HepG2 (cell line): ENCODE data around the gene IRF2BPL. TPM values are rescaled to one million over a fixed set of nuclear protein-coding genes. Genes with fewer than 3 reads are reported as not detected.

Source experiments
- ATAC-seq: fragments of 200-7000 bp; cut with Tn5 transposase; 3 replicates; pipeline ENCODE4 v1.9.1; 2020; ENCODE audit warnings: mild to moderate bottlenecking, moderate library complexity
- BruUV-seq: library from RNA; stranded (reverse); fragments of 400-500 nt; replicated peaks from 2 replicates; lab custom pipeline; 2021; lab: Mats Ljungman, UMichigan
- CTCF ChIA-PET: fragments of 300-600 bp; formaldehyde crosslinking; extraction: SDS; loops from one replicate; lab custom pipeline; 2021; ENCODE audit warnings: low total read pairs, inconsistent platforms, low intra/inter-chr PET ratio; lab: Yijun Ruan, JAX
- POLR2A ChIA-PET: fragments of 350-600 bp; sonication (Branson Sonifier 250); formaldehyde crosslinking; loops from one replicate; lab custom pipeline; 2020; ENCODE audit warnings: antibody characterized with exemption, inconsistent platforms; lab: Yijun Ruan, JAX
- DNase-seq: peaks from one replicate; pipeline ENCODE4 v3.0.0-alpha.2; 2015; ENCODE audit warnings: low spot score
- FAIRE-seq: peaks from 3 replicates; lab custom pipeline; 2011; peaks lifted over from hg19 to GRCh38; lab: Jason Lieb, UNC
- H2AFZ ChIP-seq: one replicate; pipeline ENCODE4 v1.6.1; 2011; ENCODE audit warnings: low read length, inconsistent platforms
- H3K27ac ChIP-seq: fragments of 300-600 bp; 3 replicates; pipeline ENCODE4 v1.8.0; 2011; ENCODE audit warnings: mixed run types, mild to moderate bottlenecking, mixed read lengths, low read length, inconsistent platforms; ENCODE audit not compliant: insufficient read depth; ENCODE audit errors: extremely low read length
- H3K27me3 ChIP-seq, 2 experiments: fragments of 200-600 bp in 1 of 2; 2 replicates in 1 of 2; 3 replicates in 1 of 2; pipeline versions ENCODE4 v1.6.0 to v1.8.0; 2011; ENCODE audit warnings: low read length in 2 of 2, mild to moderate bottlenecking in 2 of 2, moderate library complexity in 2 of 2, inconsistent platforms in 1 of 2; ENCODE audit not compliant: insufficient read depth in 2 of 2, control insufficient read depth in 1 of 2
- H3K36me3 ChIP-seq, 2 experiments: fragments of 200-600 bp in 1 of 2; replicated peaks in 1 of 2; 2 replicates in 1 of 2; 3 replicates in 1 of 2; pipeline versions ENCODE4 v1.5.1 to v1.8.0; 2011; ENCODE audit warnings: low read length in 2 of 2, inconsistent platforms in 1 of 2; ENCODE audit not compliant: insufficient read depth in 2 of 2, control insufficient read depth in 1 of 2
- H3K4me1 ChIP-seq: 2 replicates; pipeline ENCODE4 v1.5.1; 2012; ENCODE audit warnings: low read length, inconsistent platforms; ENCODE audit not compliant: insufficient read depth
- H3K4me2 ChIP-seq: 2 replicates; pipeline ENCODE4 v1.6.0; 2011; ENCODE audit warnings: low read depth, low read length, inconsistent platforms
- H3K4me3 ChIP-seq, 3 experiments: fragments of 200-600 bp in 1 of 3; sonication (generic), shearing (Covaris generic) in 1 of 3; replicated peaks in 1 of 3; 2 replicates each; pipeline ENCODE4 v1.5.1; 2011 to 2016; ENCODE audit warnings: low read length in 3 of 3, inconsistent platforms in 2 of 3, low read depth in 2 of 3, mild to moderate bottlenecking in 2 of 3, control low read depth in 1 of 3, mixed read lengths in 1 of 3; ENCODE audit not compliant: insufficient read depth in 1 of 3
- H3K79me2 ChIP-seq: one replicate; pipeline ENCODE4 v1.6.1; 2011; ENCODE audit warnings: low read length, inconsistent platforms; ENCODE audit not compliant: insufficient read depth
- H3K9ac ChIP-seq: 2 replicates; pipeline ENCODE4 v1.6.0; 2011; ENCODE audit warnings: mild to moderate bottlenecking, low read depth, low read length, inconsistent platforms; ENCODE audit not compliant: insufficient read depth
- H3K9me3 ChIP-seq: 2 replicates; pipeline ENCODE4 v1.5.1; 2012; ENCODE audit warnings: mild to moderate bottlenecking, low read length
- H4K20me1 ChIP-seq: 2 replicates; pipeline ENCODE4 v1.6.0; 2011; ENCODE audit warnings: inconsistent platforms, mild to moderate bottlenecking, low read length, moderate library complexity; ENCODE audit not compliant: insufficient read depth
- ATF4 ChIP-seq, 2 experiments: fragments of 450-650 bp in 1 of 2; sonication (generic) in 1 of 2; formaldehyde crosslinking; IDR thresholded peaks; 2 replicates each; pipeline versions ENCODE4 v1.5.0 to v1.8.0; 2020 to 2022; ENCODE audit warnings: mild to moderate bottlenecking in 1 of 2, missing genetic modification reagents in 1 of 2
- ERF ChIP-seq: IDR thresholded peaks from 2 replicates; pipeline ENCODE4 v1.6.1; 2018; ENCODE audit warnings: missing biosample characterization, missing genetic modification reagents
- HIVEP1 ChIP-seq: sonication (generic); formaldehyde crosslinking; IDR thresholded peaks from 2 replicates; pipeline ENCODE4 v1.4.0; 2020; ENCODE audit warnings: mild to moderate bottlenecking, missing genetic modification reagents
- KDM2A ChIP-seq: sonication (generic); formaldehyde crosslinking; IDR thresholded peaks from 2 replicates; pipeline ENCODE4 v1.4.0; 2020; ENCODE audit warnings: low read depth, missing genetic modification reagents, borderline replicate concordance
- MXD4 ChIP-seq: IDR thresholded peaks from 2 replicates; pipeline ENCODE4 v1.6.1; 2016; ENCODE audit warnings: mild to moderate bottlenecking, missing biosample characterization, missing genetic modification reagents
- MYC ChIP-seq: sonication (generic); formaldehyde crosslinking; IDR thresholded peaks from 2 replicates; pipeline ENCODE4 v1.9.0; 2021; ENCODE audit warnings: missing genetic modification reagents, borderline replicate concordance
- STAG1 ChIP-seq: sonication (generic); formaldehyde crosslinking; IDR thresholded peaks from 2 replicates; pipeline ENCODE4 v1.4.0; 2020; ENCODE audit warnings: missing genetic modification reagents
- ZIK1 ChIP-seq: sonication (generic); formaldehyde crosslinking; IDR thresholded peaks from 2 replicates; pipeline ENCODE4 v1.5.0; 2020; ENCODE audit warnings: mild to moderate bottlenecking, low read depth, missing genetic modification reagents, borderline replicate concordance
- ZNF263 ChIP-seq: sonication (generic); formaldehyde crosslinking; IDR thresholded peaks from 2 replicates; pipeline ENCODE4 v1.4.0; 2020; ENCODE audit warnings: missing genetic modification reagents
- WGBS: methylation state at CpG from one replicate; pipeline ENCODE4 v1.1.6; 2017; ENCODE audit warnings: low lambda C conversion rate; 5-methylcytosine and 5-hydroxymethylcytosine counted together
- in situ Hi-C: cut with HindIII; loops from 2 replicates; pipeline ENCODE4 v1.10.0; 2017; ENCODE audit warnings: low pct_unique_long_range_greater_than_20kb; ENCODE audit not compliant: extremely low pct_ligation_motif_present
- intact Hi-C: fragments of 100-400 bp; cut with micrococcal nuclease; formaldehyde crosslinking; loops from one replicate; pipeline ENCODE4 v1.10.0; 2022; ENCODE audit not compliant: unreplicated experiment
- polyA plus RNA-seq, 8 experiments: library from polyadenylated mRNA; depleted of rRNA in 3 of 8; stranded (reverse) in 7 of 8; unstranded in 1 of 8; fragments of >200 nt; fragmentation: Illumina TruSeq in 4 of 8; extraction: Trizol in 4 of 8; gene quantifications; 2 replicates each; pipeline versions ENCODE4 v1.2.1 to v1.2.3, GENCODE V29; 2011 to 2016; ENCODE audit warnings: low read depth in 4 of 8, missing spikeins in 1 of 8, mixed read lengths in 1 of 8; ENCODE audit not compliant: insufficient read depth in 1 of 8
- total RNA-seq, 5 experiments: library from RNA; depleted of rRNA; stranded (reverse); fragments of >200 nt; fragmentation: Illumina TruSeq; extraction: Trizol; gene quantifications; 2 replicates each; pipeline ENCODE4 v1.2.3, GENCODE V29; 2016; ENCODE audit warnings: low read depth in 1 of 5
- TF ChIP-seq, protein P1 (sequence below): sonication (generic); formaldehyde crosslinking; IDR thresholded peaks from 2 replicates; pipeline ENCODE4 v1.5.1; 2020; ENCODE audit warnings: mild to moderate bottlenecking, missing genetic modification reagents, moderate library complexity
- TF ChIP-seq, protein P2 (sequence below): sonication (generic); formaldehyde crosslinking; IDR thresholded peaks from 2 replicates; pipeline ENCODE4 v1.4.0; 2020; ENCODE audit warnings: mild to moderate bottlenecking, missing genetic modification reagents
- TF ChIP-seq, protein P3 (sequence below): sonication (generic); formaldehyde crosslinking; IDR thresholded peaks from 2 replicates; pipeline ENCODE4 v1.4.0; 2020; ENCODE audit warnings: missing genetic modification reagents, low read depth, mild to moderate bottlenecking, borderline replicate concordance

Gene IRF2BPL
- total and polyA plus RNA-seq, 2 of the 13 experiments (the other 11 are each of a cell fraction or from before 2014, with no cell fraction given): 6.6 to 8.4 TPM

DNA sequence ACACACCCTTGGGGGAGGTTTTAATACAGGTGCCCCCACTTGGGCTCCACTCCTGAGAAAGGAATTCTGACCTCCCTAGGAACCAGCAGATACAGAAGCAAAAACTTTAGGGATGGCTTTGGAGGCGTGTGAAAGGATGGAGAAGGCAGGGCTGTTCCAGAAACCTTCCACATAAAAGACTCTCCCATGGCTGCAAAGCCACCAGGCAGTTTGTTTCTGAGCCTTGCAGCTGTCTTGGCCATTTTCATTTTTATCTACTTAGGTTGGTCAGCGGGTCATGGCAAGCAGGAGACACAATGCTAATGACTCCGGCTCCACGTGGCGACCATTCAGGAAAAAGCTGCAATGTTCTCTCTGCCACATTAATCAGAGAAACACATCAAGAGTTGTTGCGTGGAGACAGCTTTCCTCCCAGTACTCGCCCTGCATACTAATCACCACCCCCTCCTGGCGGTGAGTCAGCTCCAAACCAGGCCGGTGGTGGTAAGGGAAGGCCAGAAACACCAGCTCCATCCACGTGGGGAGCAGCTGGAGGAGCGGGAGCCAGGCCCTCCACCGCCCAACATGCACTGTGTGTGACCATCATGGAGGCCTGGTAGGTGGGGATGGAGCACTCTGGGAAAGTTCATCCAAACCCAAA, 30.9 kb upstream of the IRF2BPL start:
- no peak overlapping the region for H3K9ac ChIP-seq
- DNase-seq (peak; percentile 51), ATAC-seq (peak; percentile 99), FAIRE-seq (peak; percentile 60)
- no TSS peak for BruUV-seq
- in situ Hi-C loops: no loop called here
- ChIA-PET CTCF (interaction anchor here (1.2 to 1.8 kb wide), 2 partner anchors 112 to 146 kb away, joined by 4 to 12 read pairs; no protein-coding TSS in a partner anchor), POLR2A (interaction anchor here (0.6 kb wide), 1 partner anchor 98 kb away, joined by 3 read pairs; no protein-coding TSS in a partner anchor)
- H3K4me1 ChIP-seq: peaks cover 15% of the 10 kb centered on the region; the same call in 1 of the 2 replicates
- no peak overlapping the region for H3K4me3 ChIP-seq
- 0% methylated on average over 3 of the region's 12 CpGs for WGBS
- no peaks in the 10 kb centered on the region for H3K36me3 ChIP-seq
- H3K27ac ChIP-seq: no peak overlapping the region
- peaks cover 2 to 25% of the 10 kb centered on the region in 2 experiments; a peak in 2 of 5 replicates for H3K27me3 ChIP-seq
- no peaks in the 10 kb centered on the region for H4K20me1 ChIP-seq
- H3K9me3 ChIP-seq: no peaks in the 10 kb centered on the region; the same call in 1 of the 2 replicates
- intact Hi-C loops: no loop called here
- H3K4me2 ChIP-seq: peak overlapping the region; percentile 26; the same call in 1 of the 2 replicates
- no peak overlapping the region for H2AFZ ChIP-seq
- no peaks in the 10 kb centered on the region for H3K79me2 ChIP-seq
- TF ChIP-seq ZNF263 (CRISPR knock-in tag) (peak; percentile 68), KDM2A (0 out of 2 replicates have a peak, but pooled peaks have one; percentile 32), MXD4 (CRISPR knock-in tag) (0 out of 2 replicates have a peak, but pooled peaks have one; percentile 46), STAG1 (CRISPR knock-in tag) (peak; percentile 72), MYC (CRISPR knock-in tag) (peak; percentile 65; the same call in 1 of the 2 replicates), HIVEP1 (CRISPR knock-in tag) (no peak), ATF4 (CRISPR knock-in tag; IDR thresholded peaks at IDR 0.05) (no peak), ZIK1 (CRISPR knock-in tag) (no peak), ERF (CRISPR knock-in tag) (peak; percentile 20; the same call in 1 of the 2 replicates)
- TF ChIP-seq, protein P1, sequence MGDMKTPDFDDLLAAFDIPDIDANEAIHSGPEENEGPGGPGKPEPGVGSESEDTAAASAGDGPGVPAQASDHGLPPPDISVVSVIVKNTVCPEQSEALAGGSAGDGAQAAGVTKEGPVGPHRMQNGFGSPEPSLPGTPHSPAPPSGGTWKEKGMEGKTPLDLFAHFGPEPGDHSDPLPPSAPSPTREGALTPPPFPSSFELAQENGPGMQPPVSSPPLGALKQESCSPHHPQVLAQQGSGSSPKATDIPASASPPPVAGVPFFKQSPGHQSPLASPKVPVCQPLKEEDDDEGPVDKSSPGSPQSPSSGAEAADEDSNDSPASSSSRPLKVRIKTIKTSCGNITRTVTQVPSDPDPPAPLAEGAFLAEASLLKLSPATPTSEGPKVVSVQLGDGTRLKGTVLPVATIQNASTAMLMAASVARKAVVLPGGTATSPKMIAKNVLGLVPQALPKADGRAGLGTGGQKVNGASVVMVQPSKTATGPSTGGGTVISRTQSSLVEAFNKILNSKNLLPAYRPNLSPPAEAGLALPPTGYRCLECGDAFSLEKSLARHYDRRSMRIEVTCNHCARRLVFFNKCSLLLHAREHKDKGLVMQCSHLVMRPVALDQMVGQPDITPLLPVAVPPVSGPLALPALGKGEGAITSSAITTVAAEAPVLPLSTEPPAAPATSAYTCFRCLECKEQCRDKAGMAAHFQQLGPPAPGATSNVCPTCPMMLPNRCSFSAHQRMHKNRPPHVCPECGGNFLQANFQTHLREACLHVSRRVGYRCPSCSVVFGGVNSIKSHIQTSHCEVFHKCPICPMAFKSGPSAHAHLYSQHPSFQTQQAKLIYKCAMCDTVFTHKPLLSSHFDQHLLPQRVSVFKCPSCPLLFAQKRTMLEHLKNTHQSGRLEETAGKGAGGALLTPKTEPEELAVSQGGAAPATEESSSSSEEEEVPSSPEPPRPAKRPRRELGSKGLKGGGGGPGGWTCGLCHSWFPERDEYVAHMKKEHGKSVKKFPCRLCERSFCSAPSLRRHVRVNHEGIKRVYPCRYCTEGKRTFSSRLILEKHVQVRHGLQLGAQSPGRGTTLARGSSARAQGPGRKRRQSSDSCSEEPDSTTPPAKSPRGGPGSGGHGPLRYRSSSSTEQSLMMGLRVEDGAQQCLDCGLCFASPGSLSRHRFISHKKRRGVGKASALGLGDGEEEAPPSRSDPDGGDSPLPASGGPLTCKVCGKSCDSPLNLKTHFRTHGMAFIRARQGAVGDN (CRISPR knock-in tag): peak; percentile 61
- TF ChIP-seq, protein P2, sequence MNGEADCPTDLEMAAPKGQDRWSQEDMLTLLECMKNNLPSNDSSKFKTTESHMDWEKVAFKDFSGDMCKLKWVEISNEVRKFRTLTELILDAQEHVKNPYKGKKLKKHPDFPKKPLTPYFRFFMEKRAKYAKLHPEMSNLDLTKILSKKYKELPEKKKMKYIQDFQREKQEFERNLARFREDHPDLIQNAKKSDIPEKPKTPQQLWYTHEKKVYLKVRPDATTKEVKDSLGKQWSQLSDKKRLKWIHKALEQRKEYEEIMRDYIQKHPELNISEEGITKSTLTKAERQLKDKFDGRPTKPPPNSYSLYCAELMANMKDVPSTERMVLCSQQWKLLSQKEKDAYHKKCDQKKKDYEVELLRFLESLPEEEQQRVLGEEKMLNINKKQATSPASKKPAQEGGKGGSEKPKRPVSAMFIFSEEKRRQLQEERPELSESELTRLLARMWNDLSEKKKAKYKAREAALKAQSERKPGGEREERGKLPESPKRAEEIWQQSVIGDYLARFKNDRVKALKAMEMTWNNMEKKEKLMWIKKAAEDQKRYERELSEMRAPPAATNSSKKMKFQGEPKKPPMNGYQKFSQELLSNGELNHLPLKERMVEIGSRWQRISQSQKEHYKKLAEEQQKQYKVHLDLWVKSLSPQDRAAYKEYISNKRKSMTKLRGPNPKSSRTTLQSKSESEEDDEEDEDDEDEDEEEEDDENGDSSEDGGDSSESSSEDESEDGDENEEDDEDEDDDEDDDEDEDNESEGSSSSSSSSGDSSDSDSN (CRISPR knock-in tag): 0 out of 2 replicates have a peak, but pooled peaks have one; percentile 43
- TF ChIP-seq, protein P3, sequence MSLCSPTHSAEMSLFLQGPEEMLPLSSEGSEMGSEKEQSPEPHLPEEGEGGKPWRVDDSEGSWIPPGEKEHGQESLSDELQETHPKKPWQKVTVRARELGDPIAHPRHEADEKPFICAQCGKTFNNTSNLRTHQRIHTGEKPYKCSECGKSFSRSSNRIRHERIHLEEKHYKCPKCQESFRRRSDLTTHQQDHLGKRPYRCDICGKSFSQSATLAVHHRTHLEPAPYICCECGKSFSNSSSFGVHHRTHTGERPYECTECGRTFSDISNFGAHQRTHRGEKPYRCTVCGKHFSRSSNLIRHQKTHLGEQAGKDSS (CRISPR knock-in tag): peak; percentile 29; the same call in 1 of the 2 replicates
